Stimulated activated naive CD8-positive, alpha-beta T cell treated with anti-CD3 and anti-CD28 coated beads, Interleukin-15, Interleukin-2, amounts not matched to agents 100 ng/mL and 50 ng/mL, for 24 hours (primary cell): ENCODE results near the gene MT1G.
"Not testable (repeated sequence)": the region's sequence is repeated elsewhere in the genome, so short reads cannot be mapped to it uniquely, and the experiment has no call there.

Experiments used
- H3K27ac Mint-ChIP-seq: one replicate; pipeline ENCODE4 v1.8.0; 2021; ENCODE audit warnings: mild to moderate bottlenecking, mixed read lengths
- H3K27me3 Mint-ChIP-seq: one replicate; pipeline ENCODE4 v1.8.0; 2021; ENCODE audit warnings: mixed read lengths
- H3K36me3 Mint-ChIP-seq: one replicate; pipeline ENCODE4 v1.8.0; 2021; ENCODE audit warnings: low read depth, mixed read lengths
- H3K4me1 Mint-ChIP-seq: one replicate; pipeline ENCODE4 v1.8.0; 2021; ENCODE audit warnings: low read depth, mixed read lengths
- H3K4me3 Mint-ChIP-seq: one replicate; pipeline ENCODE4 v1.8.0; 2021; ENCODE audit warnings: mild to moderate bottlenecking, mixed read lengths
- H3K9me3 Mint-ChIP-seq: one replicate; pipeline ENCODE4 v1.8.0; 2021; ENCODE audit warnings: mixed read lengths

Gene MT1G

GRCh38 chr16:56626685-56627084 is 41.2 kb downstream of the MT1G start:
- no peak overlapping the region for H3K27ac Mint-ChIP-seq
- peak overlapping the region; percentile 86 for H3K4me3 Mint-ChIP-seq
- H3K36me3 Mint-ChIP-seq = no peaks in the 10 kb centered on the region
- H3K9me3 Mint-ChIP-seq = no peaks in the 10 kb centered on the region
- peaks cover 36% of the 10 kb centered on the region for H3K27me3 Mint-ChIP-seq
- H3K4me1 Mint-ChIP-seq = peaks cover 31% of the 10 kb centered on the region

DNA sequence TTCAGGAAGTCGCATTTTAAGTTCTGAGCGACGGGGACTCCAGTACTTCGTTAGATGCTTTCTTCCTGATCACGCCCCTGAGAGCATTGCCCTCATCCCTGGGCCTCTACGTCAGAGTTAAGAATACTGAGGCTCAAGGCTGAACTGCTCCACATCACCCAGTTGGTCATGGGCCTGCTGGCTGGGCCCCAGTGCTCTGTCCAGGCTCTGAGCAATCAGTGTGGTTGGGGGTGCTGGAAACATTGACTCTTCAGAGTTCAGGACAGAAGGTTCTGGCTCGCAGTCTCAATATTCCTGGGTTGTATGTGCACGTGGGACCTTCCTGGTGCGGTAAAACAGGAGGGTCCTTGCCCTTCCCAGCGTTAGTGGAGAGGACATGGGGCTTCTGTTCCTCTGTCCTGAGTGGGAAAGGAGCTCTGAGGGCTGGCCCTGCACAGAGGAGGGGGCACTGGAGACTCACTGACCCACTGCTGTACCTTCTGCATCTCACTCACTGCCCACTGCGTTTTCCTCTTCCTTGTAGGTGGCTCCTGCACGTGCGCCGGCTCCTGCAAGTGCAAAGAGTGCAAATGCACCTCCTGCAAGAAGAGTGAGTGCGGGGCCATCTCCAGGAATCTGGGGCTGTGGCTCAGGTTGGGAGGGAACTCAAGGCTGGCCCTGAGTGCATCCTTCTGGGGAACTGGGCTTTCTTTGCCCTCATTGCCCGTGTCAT is 41.8 kb downstream of the MT1G start:
- H3K27me3 Mint-ChIP-seq = peaks cover 31% of the 10 kb centered on the region
- peak overlapping the region; percentile 84 for H3K27ac Mint-ChIP-seq

DNA sequence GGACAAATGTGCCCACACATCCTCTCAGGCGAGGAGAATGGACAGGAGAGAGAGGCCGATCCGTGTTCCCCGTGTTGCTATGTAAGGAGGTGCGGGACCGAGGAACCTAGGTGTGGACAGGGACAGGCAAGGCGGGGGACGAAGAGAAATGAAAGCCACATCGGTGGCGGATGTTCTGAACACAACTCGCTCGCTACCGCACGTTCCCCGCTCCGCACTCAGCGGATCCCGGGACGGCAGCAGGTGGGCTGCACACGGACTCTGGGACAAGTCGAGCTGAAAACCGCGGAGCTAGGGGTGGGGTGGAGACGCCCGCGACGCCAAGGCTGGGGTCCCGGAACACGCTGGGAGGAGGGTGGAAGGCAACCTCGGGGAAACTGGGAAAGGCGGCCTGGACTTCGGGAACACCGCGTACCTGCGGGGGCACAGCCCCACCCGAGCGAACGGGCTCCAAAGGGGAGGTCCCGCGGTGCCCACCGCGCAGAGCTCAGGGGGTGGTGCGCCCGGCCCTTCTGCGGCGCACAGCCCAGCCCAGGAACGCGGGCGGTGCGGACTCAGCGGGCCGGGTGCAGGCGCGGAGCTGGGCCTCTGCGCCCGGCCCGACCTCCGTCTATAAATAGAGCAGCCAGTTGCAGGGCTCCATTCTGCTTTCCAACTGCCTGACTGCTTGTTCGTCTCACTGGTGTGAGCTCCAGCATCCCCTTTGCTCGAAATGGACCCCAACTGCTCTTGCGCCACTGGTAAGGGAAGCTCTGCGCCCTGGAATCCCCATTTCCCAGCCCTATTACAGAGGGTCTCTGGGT is 42.5 kb downstream of the MT1G start, which contains the start of gene MT1E:
TSS of gene MT1E (plus strand) at position 642 of the 803 bp plus-strand sequence. CDS start at position 713, 71 bp downstream.
- Mint-ChIP-seq H3K36me3 (no peaks in the 10 kb centered on the region), H3K27ac (peak within 1 kb of the TSS; percentile 84), H3K4me1 (peaks cover 28% of the 10 kb centered on the region), H3K27me3 (peaks cover 25% of the 10 kb centered on the region), H3K9me3 (no peaks in the 10 kb centered on the region), H3K4me3 (peak within 1 kb of the TSS; percentile 86)

More for the DNA sequence above, 41.8 kb downstream of the MT1G start:
- Mint-ChIP-seq H3K4me3 (peak overlapping the region; percentile 86), H3K4me1 (peaks cover 29% of the 10 kb centered on the region), H3K9me3 (no peaks in the 10 kb centered on the region), H3K36me3 (no peaks in the 10 kb centered on the region)

DNA sequence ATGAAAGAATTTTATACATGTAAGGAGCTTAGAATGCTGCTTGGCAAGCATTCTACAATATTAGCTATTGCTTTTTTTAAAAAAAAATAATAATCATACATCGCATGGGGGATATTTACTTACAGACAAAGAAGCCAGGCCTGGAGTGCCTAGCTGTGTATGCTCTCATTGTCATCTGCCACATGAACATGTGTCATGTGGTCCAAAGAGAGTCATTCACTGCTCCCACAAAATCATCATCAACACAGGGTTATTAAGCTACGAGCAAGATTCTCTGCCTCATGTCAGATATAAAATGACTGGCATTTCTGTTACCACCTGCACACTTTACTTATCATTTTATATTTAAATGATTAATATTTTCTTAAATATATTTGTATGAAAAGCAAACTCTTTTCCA is 44.2 kb downstream of the MT1G start:
- no peaks in the 10 kb centered on the region for H3K9me3 Mint-ChIP-seq
- H3K4me3 Mint-ChIP-seq = no peak overlapping the region
- peaks cover 30% of the 10 kb centered on the region for H3K27me3 Mint-ChIP-seq
- no peak overlapping the region for H3K27ac Mint-ChIP-seq
- H3K36me3 Mint-ChIP-seq = no peaks in the 10 kb centered on the region
- peaks cover 22% of the 10 kb centered on the region for H3K4me1 Mint-ChIP-seq

DNA sequence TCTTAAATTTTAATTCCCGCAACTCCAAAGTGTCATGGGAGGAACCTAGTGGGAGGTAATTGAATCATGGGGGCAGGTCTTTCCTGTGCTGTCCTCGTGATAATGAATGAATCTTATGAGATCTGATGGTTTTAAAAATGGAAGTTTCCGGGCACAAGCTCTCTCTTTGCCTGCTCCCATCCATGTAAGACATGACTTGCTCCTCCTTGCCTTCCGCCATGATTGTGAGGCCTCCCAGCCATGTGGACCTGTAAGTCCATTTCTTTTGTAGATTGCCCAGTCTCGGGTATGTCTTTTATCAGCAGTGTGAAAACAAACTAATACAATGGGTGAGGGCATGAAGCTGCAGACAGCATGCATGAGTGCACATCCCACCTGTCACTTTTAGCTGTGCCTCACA is 44.7 kb downstream of the MT1G start:
- H3K27me3 Mint-ChIP-seq = peaks cover 34% of the 10 kb centered on the region
- H3K36me3 Mint-ChIP-seq, H3K9me3 Mint-ChIP-seq, H3K4me3 Mint-ChIP-seq, H3K27ac Mint-ChIP-seq: not testable (repeated sequence)
- H3K4me1 Mint-ChIP-seq = peaks cover 22% of the 10 kb centered on the region

DNA sequence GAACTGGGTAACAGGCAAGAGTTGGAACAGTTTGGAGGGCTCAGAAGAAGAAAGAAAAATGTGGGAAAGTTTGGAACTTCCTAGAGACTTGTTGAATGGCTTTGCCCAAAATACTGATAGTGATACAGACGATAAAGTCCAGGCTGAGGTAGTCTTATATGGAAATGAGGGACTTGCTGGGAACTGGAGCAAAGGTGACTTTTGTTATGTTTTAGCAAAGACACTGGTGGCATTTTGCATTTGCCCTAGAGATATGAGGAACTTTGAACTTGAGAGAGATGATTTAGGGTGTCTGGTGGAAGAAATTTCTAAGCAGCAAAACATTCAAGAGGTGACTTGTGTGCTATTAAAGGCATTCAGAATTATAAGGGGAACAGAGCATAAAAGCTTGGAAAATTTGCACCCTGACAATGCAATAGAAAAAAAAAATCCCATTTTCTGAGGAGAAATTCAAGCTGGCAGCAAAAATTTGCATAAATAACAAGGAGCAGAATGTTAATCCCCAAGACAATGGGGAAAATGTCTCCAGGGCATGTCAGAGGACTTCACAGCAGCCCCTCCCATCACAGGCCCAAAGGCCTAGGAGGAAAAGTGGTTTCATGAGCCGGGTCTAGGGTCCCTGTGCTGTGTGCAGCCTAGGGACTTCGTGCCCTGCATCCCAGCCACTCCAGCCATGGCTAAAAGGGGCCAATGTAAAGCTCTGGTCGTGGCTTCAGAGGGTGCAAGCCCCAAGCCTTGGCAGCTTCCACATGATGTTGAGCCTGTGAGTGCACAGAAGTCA is 46.0 kb downstream of the MT1G start:
- not testable (repeated sequence) for H3K9me3 Mint-ChIP-seq, H3K36me3 Mint-ChIP-seq, H3K27ac Mint-ChIP-seq, H3K4me3 Mint-ChIP-seq
- Mint-ChIP-seq H3K27me3 (peaks cover 40% of the 10 kb centered on the region), H3K4me1 (peaks cover 29% of the 10 kb centered on the region)

- no peak overlapping the region for H3K4me3 Mint-ChIP-seq
- no peaks in the 10 kb centered on the region for H3K9me3 Mint-ChIP-seq
- peaks cover 38% of the 10 kb centered on the region for H3K27me3 Mint-ChIP-seq
- no peaks in the 10 kb centered on the region for H3K36me3 Mint-ChIP-seq
- peaks cover 23% of the 10 kb centered on the region for H3K4me1 Mint-ChIP-seq
- H3K27ac Mint-ChIP-seq = no peak overlapping the region
Measured at GRCh38 chr16:56620339-56620897, 47.4 kb downstream of the MT1G start.

DNA sequence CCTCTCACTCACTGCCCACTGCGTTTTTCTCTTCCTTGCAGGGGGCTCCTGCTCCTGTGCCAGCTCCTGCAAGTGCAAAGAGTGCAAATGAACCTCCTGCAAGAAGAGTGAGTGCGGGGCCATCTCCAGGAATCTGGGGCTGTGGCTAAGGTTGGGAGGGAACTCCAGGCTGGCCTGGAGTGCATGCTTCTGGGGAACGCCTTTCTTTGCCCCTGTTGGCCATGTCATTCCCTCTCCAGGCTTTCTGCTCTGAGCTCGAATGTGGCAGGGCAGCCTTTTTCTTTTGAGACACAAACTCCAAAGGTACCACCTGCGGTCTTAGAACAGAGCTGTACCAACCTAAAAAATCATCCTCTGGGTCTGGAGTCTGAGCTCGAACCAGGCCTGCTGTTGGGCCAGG is 49.7 kb downstream of the MT1G start:
- H3K27ac Mint-ChIP-seq = no peak overlapping the region
- H3K27me3 Mint-ChIP-seq = peaks cover 29% of the 10 kb centered on the region
- H3K4me3 Mint-ChIP-seq = no peak overlapping the region
- H3K36me3 Mint-ChIP-seq = no peaks in the 10 kb centered on the region
- peaks cover 37% of the 10 kb centered on the region for H3K4me1 Mint-ChIP-seq
- H3K9me3 Mint-ChIP-seq = no peaks in the 10 kb centered on the region

GRCh38 chr16:56617212-56618085 is 50.4 kb downstream of the MT1G start:
- Mint-ChIP-seq H3K36me3 (peaks cover 2% of the 10 kb centered on the region), H3K27ac (no peak overlapping the region), H3K4me1 (peaks cover 44% of the 10 kb centered on the region), H3K4me3 (peak overlapping the region; percentile 70), H3K9me3 (no peaks in the 10 kb centered on the region), H3K27me3 (peaks cover 29% of the 10 kb centered on the region)
